DOHH2 (cell line): ENCODE measurements around the gene ATF5.

ENCODE experiments used
- CTCF ChIP-seq: fragments of 200-600 bp; sonication (generic); IDR thresholded peaks from one replicate; pipeline ENCODE4 v1.5.1; 2014; ENCODE audit warnings: antibody characterized with exemption, mild to moderate bottlenecking, low read depth, low read length; ENCODE audit not compliant: poor library complexity, severe bottlenecking
- EZH2phosphoT487 ChIP-seq: fragments of 200-600 bp; sonication (generic); IDR thresholded peaks from 2 replicates; pipeline ENCODE4 v1.6.1; 2017; ENCODE audit warnings: borderline replicate concordance, mild to moderate bottlenecking, antibody characterized with exemption, low read length, moderate library complexity, mixed read lengths

GRCh38 chr19:49954092-49954829 is 25.3 kb downstream of the ATF5 start:
- TF ChIP-seq CTCF, result no peak
- no peak for TF ChIP-seq EZH2phosphoT487
